GM18907 (cell line): ENCODE data around the gene RPS6KA2.

Source experiments
- ATAC-seq: cut with Tn5 transposase; IDR thresholded peaks from one replicate; pipeline ENCODE4 v1.9.1; 2021; ENCODE audit warnings: mild to moderate bottlenecking, moderate library complexity; ENCODE audit not compliant: unreplicated experiment

Gene RPS6KA2

GRCh38 chr6:166578536-166579236 lies 48.4 kb downstream of the RPS6KA2 start:
- ATAC-seq: no peak

- ATAC-seq: no peak
Observed at GRCh38 chr6:166575205-166575604, 51.8 kb downstream of the RPS6KA2 start.

GRCh38 chr6:166573511-166574216 lies 53.4 kb downstream of the RPS6KA2 start:
- ATAC-seq: no peak

- ATAC-seq: no peak
Observed at GRCh38 chr6:166572370-166573261, 54.4 kb downstream of the RPS6KA2 start.

- no peak for ATAC-seq
Observed at GRCh38 chr6:166570929-166571713, 55.9 kb downstream of the RPS6KA2 start.

DNA sequence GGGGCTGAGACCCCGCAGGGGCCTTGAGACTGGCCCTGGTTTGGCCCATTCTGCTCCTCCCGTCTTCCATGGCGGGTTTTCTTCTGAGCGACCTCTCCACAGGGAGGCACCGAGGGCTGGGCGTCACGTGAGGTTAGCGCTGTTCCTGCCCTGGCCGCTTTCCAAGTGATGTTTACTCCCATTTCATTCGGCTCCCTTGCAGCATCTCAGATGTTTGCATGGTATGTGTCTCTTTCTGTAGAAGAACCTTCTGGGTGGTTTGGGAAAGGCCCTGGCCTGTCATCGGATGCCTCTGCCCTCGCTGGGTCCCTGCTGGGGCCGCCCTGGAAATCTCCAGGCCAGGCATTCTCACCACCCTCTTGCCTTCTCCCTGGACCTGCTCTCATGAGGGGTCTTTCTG lies 57.8 kb downstream of the RPS6KA2 start:
- ATAC-seq: no peak

DNA sequence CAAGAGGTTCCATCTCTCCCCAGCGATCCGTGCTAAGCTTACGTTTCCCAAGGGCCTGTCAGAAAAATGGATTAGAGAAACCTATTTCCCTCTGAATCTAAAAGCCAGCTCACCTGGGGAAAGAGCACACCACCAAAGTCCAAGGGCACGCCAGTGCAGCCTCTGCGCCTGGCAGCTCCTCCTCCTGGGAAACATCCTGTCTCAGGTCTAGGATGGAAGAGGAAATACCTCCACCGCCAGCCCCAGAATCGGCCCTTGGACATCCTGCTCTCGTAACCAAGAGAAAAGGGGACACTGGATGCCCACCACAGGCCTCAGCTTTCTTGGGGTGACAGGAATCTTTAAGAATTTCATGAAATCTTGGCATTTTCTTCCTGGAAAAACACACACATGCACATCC lies 59.2 kb downstream of the RPS6KA2 start:
- no peak for ATAC-seq

DNA sequence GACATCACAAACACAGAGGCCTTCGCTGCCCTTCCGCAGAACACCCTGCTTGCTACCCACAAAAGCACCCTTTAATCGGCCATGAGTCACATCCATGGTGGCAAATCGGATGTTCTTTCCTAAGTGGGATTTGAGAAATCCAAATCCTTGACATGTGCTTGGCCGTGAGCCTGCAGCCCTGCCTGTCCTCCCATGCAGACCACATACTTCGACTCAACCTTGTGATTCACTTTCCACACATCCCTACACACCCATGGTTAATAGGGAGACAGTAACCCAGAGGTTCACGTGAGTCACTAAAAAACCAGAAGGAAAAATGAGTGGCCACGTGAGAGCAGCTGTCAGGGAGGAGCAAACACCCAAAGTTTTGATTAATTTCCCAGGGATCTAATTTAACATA lies 59.9 kb downstream of the RPS6KA2 start:
- no peak for ATAC-seq

GRCh38 chr6:166566026-166567011 lies 60.7 kb downstream of the RPS6KA2 start:
- ATAC-seq: no peak

- ATAC-seq: no peak
Observed at GRCh38 chr6:166565084-166565967, 61.7 kb downstream of the RPS6KA2 start.

DNA sequence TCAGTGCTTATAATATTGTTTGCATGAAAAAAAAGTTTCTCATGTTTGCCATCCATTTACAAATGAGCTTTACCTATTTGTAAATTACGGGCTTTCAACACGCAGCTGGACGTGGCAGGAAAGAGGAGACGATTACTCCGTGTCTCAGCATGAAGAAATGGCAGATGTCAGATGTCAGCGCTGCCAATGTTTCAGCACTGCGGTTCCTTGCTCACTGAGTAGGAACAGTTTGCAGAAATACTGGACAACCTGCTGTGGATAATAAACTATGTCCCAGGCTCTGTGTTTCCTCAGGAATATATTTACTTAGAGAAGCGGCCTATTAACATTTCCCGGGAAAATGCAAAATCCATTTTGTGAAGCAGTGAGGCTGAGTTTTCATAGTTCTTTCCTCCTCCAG lies 63.2 kb downstream of the RPS6KA2 start:
- ATAC-seq: no peak

DNA sequence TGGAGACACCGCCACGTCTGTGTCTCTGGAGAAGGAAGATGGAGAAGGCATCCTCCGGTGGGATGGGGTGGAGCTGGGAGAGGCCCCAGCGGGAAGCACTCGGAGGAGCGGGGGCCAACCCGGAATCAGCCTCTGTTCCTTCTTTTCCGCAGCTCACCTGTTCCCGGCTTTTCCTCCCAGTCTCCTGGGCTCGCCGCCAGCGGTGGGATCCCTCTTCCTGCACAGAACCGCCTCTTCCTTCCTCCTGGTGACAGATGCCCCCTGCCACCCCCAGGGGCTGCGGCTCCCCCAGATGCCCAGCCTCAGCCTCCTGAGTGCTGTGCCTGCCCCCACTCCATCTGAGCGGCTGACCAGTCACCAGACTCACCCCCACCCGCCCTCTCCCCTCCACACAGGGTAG lies 63.9 kb downstream of the RPS6KA2 start:
- no peak for ATAC-seq

DNA sequence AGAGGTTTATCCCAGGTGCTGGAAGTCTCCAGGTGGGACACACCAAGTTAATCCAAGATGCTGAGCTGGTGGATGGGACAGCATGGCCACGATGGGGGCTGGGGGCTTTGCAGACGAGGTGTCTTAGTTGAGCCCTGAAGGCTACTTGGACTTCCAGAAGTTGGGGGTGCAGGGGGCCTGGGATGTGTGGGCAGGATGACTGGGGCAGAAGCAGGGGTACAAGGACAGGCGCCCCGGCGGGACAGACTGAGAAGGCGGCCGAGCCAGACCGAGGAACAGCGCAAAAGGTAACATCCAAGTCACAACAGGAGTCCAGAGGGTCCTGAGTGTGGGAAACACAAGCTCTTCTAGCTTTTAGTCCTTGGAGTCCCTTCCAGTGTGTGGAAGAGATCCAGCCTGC lies 64.3 kb downstream of the RPS6KA2 start:
- ATAC-seq: no peak

- ATAC-seq: no peak
Observed at GRCh38 chr6:166561771-166562359, 65.2 kb downstream of the RPS6KA2 start.

GRCh38 chr6:166560222-166560621 lies 66.8 kb downstream of the RPS6KA2 start:
- no peak for ATAC-seq

- no peak for ATAC-seq
Observed at GRCh38 chr6:166559662-166560061, 67.4 kb downstream of the RPS6KA2 start.

- no peak for ATAC-seq
Observed at GRCh38 chr6:166559211-166559610, 67.8 kb downstream of the RPS6KA2 start.
